HG03175 (cell line): ENCODE results near the gene SPATA25.

Experiments used
- ATAC-seq: cut with Tn5 transposase; IDR thresholded peaks from one replicate; pipeline ENCODE4 v1.9.1; 2021; ENCODE audit warnings: mild to moderate bottlenecking, moderate library complexity; ENCODE audit not compliant: unreplicated experiment

SPATA25 gene

GRCh38 chr20:45841407-45842129 lies 45.9 kb downstream of the SPATA25 start:
- no peak for ATAC-seq

GRCh38 chr20:45840700-45841198 lies 46.7 kb downstream of the SPATA25 start:
- no peak for ATAC-seq

DNA sequence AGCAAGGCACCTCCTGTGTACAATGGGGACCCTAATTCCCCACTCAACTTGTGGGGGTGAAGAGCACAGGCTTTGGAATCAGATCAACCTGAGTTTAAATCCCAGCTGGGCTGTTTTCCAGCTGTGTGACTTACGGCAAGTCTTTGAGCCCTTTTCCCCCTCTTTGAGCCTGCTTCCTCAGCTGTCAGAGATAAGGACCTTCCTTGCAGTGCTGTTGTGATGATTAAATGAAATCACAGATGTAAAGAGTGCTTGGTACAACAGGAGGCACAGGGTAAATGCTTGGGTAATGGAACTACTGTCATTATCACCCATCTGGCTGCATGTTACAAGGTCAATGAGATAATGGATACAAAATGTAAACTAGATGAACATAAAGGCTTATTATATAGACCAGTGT lies 50.6 kb downstream of the SPATA25 start:
- no peak for ATAC-seq
